Measurements from ENCODE around the gene MTHFD2L. TPM values are rescaled to one million over a fixed set of nuclear protein-coding genes. Genes with fewer than 3 reads are reported as not detected.

MTHFD2L gene
- total RNA-seq, 1 experiment from 2014 or later: 11.6 TPM

- H3K9ac ChIP-seq (ENCODE audit: extremely low read depth, insufficient read length, low read length): no peak within 1 kb of the TSS
- H4K8ac ChIP-seq (replicated peaks; ENCODE audit: insufficient read length, low read depth, low read length): no peak within 1 kb of the TSS
- H4K5ac ChIP-seq (ENCODE audit: insufficient read length, low read depth, low read length): no peak within 1 kb of the TSS
- no peak within 1 kb of the TSS for H3K18ac ChIP-seq (ENCODE audit: insufficient read length, low read depth, low read length)
- TF ChIP-seq, protein P1, sequence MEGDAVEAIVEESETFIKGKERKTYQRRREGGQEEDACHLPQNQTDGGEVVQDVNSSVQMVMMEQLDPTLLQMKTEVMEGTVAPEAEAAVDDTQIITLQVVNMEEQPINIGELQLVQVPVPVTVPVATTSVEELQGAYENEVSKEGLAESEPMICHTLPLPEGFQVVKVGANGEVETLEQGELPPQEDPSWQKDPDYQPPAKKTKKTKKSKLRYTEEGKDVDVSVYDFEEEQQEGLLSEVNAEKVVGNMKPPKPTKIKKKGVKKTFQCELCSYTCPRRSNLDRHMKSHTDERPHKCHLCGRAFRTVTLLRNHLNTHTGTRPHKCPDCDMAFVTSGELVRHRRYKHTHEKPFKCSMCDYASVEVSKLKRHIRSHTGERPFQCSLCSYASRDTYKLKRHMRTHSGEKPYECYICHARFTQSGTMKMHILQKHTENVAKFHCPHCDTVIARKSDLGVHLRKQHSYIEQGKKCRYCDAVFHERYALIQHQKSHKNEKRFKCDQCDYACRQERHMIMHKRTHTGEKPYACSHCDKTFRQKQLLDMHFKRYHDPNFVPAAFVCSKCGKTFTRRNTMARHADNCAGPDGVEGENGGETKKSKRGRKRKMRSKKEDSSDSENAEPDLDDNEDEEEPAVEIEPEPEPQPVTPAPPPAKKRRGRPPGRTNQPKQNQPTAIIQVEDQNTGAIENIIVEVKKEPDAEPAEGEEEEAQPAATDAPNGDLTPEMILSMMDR (conservative IDR thresholded peaks at IDR 0.05): no peak
- H3K27ac Mint-ChIP-seq: no peak within 1 kb of the TSS
- no peak within 1 kb of the TSS for H2BK120ac ChIP-seq (ENCODE audit: low read depth, low read length, poor library complexity, severe bottlenecking)
- H3K23ac ChIP-seq (ENCODE audit: insufficient read length, low read depth, low read length): no peak within 1 kb of the TSS
- no peaks in the 10 kb centered on the region for H3K9me3 Mint-ChIP-seq
- no peak within 1 kb of the TSS for H3K4me3 Mint-ChIP-seq
- no peaks in the 10 kb centered on the region for H4K20me1 ChIP-seq (ENCODE audit: control insufficient read depth, insufficient read depth, insufficient read length)
- H2BK20ac ChIP-seq (ENCODE audit: low read depth, low read length, poor library complexity, severe bottlenecking): no peak within 1 kb of the TSS
- no peaks in the 10 kb centered on the region for H3K4me1 ChIP-seq (ENCODE audit: insufficient read depth, low read length)
- no peak within 1 kb of the TSS for H2AK5ac ChIP-seq (ENCODE audit: insufficient read length, low read length)
- no peaks in the 10 kb centered on the region for H3K79me2 ChIP-seq (ENCODE audit: insufficient read depth, low read length)
- H3K23me2 ChIP-seq (ENCODE audit: insufficient read length, low read depth, low read length, poor library complexity, severe bottlenecking): no peaks in the 10 kb centered on the region
- no peak within 1 kb of the TSS for H2BK15ac ChIP-seq (ENCODE audit: low read depth, low read length)
- no peak within 1 kb of the TSS for H3K14ac ChIP-seq (ENCODE audit: insufficient read depth, low read length)
- no peak within 1 kb of the TSS for H2BK5ac ChIP-seq (ENCODE audit: insufficient read length, low read length)
- no peak within 1 kb of the TSS for H2BK12ac ChIP-seq (ENCODE audit: insufficient read length, low read depth, low read length)
- H3K27me3 Mint-ChIP-seq (ENCODE audit: low read depth): no peaks in the 10 kb centered on the region
- H3T11ph ChIP-seq (ENCODE audit: low read length): no peak within 1 kb of the TSS
- no peak within 1 kb of the TSS for H2AFZ ChIP-seq (ENCODE audit: low read length)
- no peak within 1 kb of the TSS for H3K4me2 ChIP-seq (ENCODE audit: insufficient read depth, insufficient read length, low read length)
- H3K4ac ChIP-seq (ENCODE audit: low read depth, low read length): no peak within 1 kb of the TSS
- no peak for DNase-seq
- H3K27ac ChIP-seq (ENCODE audit: insufficient read length, low read depth, low read length): no peak within 1 kb of the TSS
- no peaks in the 10 kb centered on the region for H3K27me3 ChIP-seq (ENCODE audit: insufficient read depth, low read length)
- no peaks in the 10 kb centered on the region for H3K36me3 Mint-ChIP-seq (ENCODE audit: insufficient read depth in 1 of 3, low read depth in 3 of 3)
- H3K56ac ChIP-seq (ENCODE audit: insufficient read length, low read depth, low read length): no peak within 1 kb of the TSS
- no CpG with 5 or more reads among the region's 5 CpGs for WGBS (ENCODE audit: extremely low coverage, insufficient read length, low lambda C conversion rate)
- 0 out of 4 replicates have a peak, but pooled peaks cover 0 to 2% of the 10 kb centered on the region in 2 experiments for H3K4me1 Mint-ChIP-seq
- no peaks in the 10 kb centered on the region for H3K79me1 ChIP-seq (ENCODE audit: insufficient read depth, low read depth, low read length, poor library complexity, severe bottlenecking)
- no peak within 1 kb of the TSS for H4K91ac ChIP-seq (ENCODE audit: insufficient read length, low read depth, low read length)
- H3K9me3 ChIP-seq (ENCODE audit: control insufficient read depth, low read depth, low read length): no peaks in the 10 kb centered on the region
Observed at GRCh38 chr4:74308215-74308614, 150.3 kb downstream of the MTHFD2L start, which contains the start of gene EPGN. TSS of gene EPGN (plus strand) at chr4:74308470. CDS start at chr4:74308534, 64 bp downstream.

Measured in H9 (cell line).